HepG2 (cell line): ENCODE results near the gene PSMD1. TPM values are rescaled to one million over a fixed set of nuclear protein-coding genes. Genes with fewer than 3 reads are reported as not detected.
A peak's percentile ranks its signal among the peaks of the same experiment; 100 is the strongest.

ENCODE experiments used
- ATAC-seq: fragments of 200-7000 bp; cut with Tn5 transposase; 3 replicates; pipeline ENCODE4 v1.9.1; 2020; ENCODE audit warnings: mild to moderate bottlenecking, moderate library complexity
- BruUV-seq: library from RNA; stranded (reverse); fragments of 400-500 nt; replicated peaks from 2 replicates; lab custom pipeline; 2021; lab: Mats Ljungman, UMichigan
- CTCF ChIA-PET: fragments of 300-600 bp; formaldehyde crosslinking; extraction: SDS; loops from one replicate; lab custom pipeline; 2021; ENCODE audit warnings: low total read pairs, inconsistent platforms, low intra/inter-chr PET ratio; lab: Yijun Ruan, JAX
- POLR2A ChIA-PET: fragments of 350-600 bp; sonication (Branson Sonifier 250); formaldehyde crosslinking; loops from one replicate; lab custom pipeline; 2020; ENCODE audit warnings: antibody characterized with exemption, inconsistent platforms; lab: Yijun Ruan, JAX
- DNase-seq: peaks from one replicate; pipeline ENCODE4 v3.0.0-alpha.2; 2015; ENCODE audit warnings: low spot score
- FAIRE-seq: peaks from 3 replicates; lab custom pipeline; 2011; peaks lifted over from hg19 to GRCh38; lab: Jason Lieb, UNC
- H2AFZ ChIP-seq: one replicate; pipeline ENCODE4 v1.6.1; 2011; ENCODE audit warnings: low read length, inconsistent platforms
- H3K27ac ChIP-seq: fragments of 300-600 bp; 3 replicates; pipeline ENCODE4 v1.8.0; 2011; ENCODE audit warnings: mixed run types, mild to moderate bottlenecking, mixed read lengths, low read length, inconsistent platforms; ENCODE audit not compliant: insufficient read depth; ENCODE audit errors: extremely low read length
- H3K27me3 ChIP-seq, 2 experiments: fragments of 200-600 bp in 1 of 2; 2 replicates in 1 of 2; 3 replicates in 1 of 2; pipeline versions ENCODE4 v1.6.0 to v1.8.0; 2011; ENCODE audit warnings: low read length in 2 of 2, mild to moderate bottlenecking in 2 of 2, moderate library complexity in 2 of 2, inconsistent platforms in 1 of 2; ENCODE audit not compliant: insufficient read depth in 2 of 2, control insufficient read depth in 1 of 2
- H3K36me3 ChIP-seq, 2 experiments: fragments of 200-600 bp in 1 of 2; replicated peaks in 1 of 2; 2 replicates in 1 of 2; 3 replicates in 1 of 2; pipeline versions ENCODE4 v1.5.1 to v1.8.0; 2011; ENCODE audit warnings: low read length in 2 of 2, inconsistent platforms in 1 of 2; ENCODE audit not compliant: insufficient read depth in 2 of 2, control insufficient read depth in 1 of 2
- H3K4me1 ChIP-seq: 2 replicates; pipeline ENCODE4 v1.5.1; 2012; ENCODE audit warnings: low read length, inconsistent platforms; ENCODE audit not compliant: insufficient read depth
- H3K4me2 ChIP-seq: 2 replicates; pipeline ENCODE4 v1.6.0; 2011; ENCODE audit warnings: low read depth, low read length, inconsistent platforms
- H3K4me3 ChIP-seq, 3 experiments: fragments of 200-600 bp in 1 of 3; sonication (generic), shearing (Covaris generic) in 1 of 3; replicated peaks in 1 of 3; 2 replicates each; pipeline ENCODE4 v1.5.1; 2011 to 2016; ENCODE audit warnings: low read length in 3 of 3, inconsistent platforms in 2 of 3, low read depth in 2 of 3, mild to moderate bottlenecking in 2 of 3, control low read depth in 1 of 3, mixed read lengths in 1 of 3; ENCODE audit not compliant: insufficient read depth in 1 of 3
- H3K79me2 ChIP-seq: one replicate; pipeline ENCODE4 v1.6.1; 2011; ENCODE audit warnings: low read length, inconsistent platforms; ENCODE audit not compliant: insufficient read depth
- H3K9ac ChIP-seq: 2 replicates; pipeline ENCODE4 v1.6.0; 2011; ENCODE audit warnings: mild to moderate bottlenecking, low read depth, low read length, inconsistent platforms; ENCODE audit not compliant: insufficient read depth
- H3K9me3 ChIP-seq: 2 replicates; pipeline ENCODE4 v1.5.1; 2012; ENCODE audit warnings: mild to moderate bottlenecking, low read length
- H4K20me1 ChIP-seq: 2 replicates; pipeline ENCODE4 v1.6.0; 2011; ENCODE audit warnings: inconsistent platforms, mild to moderate bottlenecking, low read length, moderate library complexity; ENCODE audit not compliant: insufficient read depth
- HNRNPL ChIP-seq: fragments of 200-400 bp; formaldehyde crosslinking; IDR thresholded peaks from 2 replicates; pipeline ENCODE4 v1.6.1; 2017; ENCODE audit warnings: mild to moderate bottlenecking, low read depth, low read length
- SALL2 ChIP-seq: sonication (generic); formaldehyde crosslinking; IDR thresholded peaks from 2 replicates; pipeline ENCODE4 v1.8.1; 2023; ENCODE audit warnings: mild to moderate bottlenecking, missing genetic modification reagents, inconsistent platforms
- STAG1 ChIP-seq: sonication (generic); formaldehyde crosslinking; IDR thresholded peaks from 2 replicates; pipeline ENCODE4 v1.4.0; 2020; ENCODE audit warnings: missing genetic modification reagents
- ZIK1 ChIP-seq: sonication (generic); formaldehyde crosslinking; IDR thresholded peaks from 2 replicates; pipeline ENCODE4 v1.5.0; 2020; ENCODE audit warnings: mild to moderate bottlenecking, low read depth, missing genetic modification reagents, borderline replicate concordance
- ZNF496 ChIP-seq: sonication (generic); formaldehyde crosslinking; IDR thresholded peaks from 2 replicates; pipeline ENCODE4 v1.8.1; 2023; ENCODE audit warnings: mild to moderate bottlenecking, moderate library complexity, missing genetic modification reagents; ENCODE audit not compliant: insufficient replicate concordance
- ZNF782 ChIP-seq: sonication (generic); formaldehyde crosslinking; IDR thresholded peaks from 2 replicates; pipeline ENCODE4 v1.4.0; 2020; ENCODE audit warnings: missing genetic modification reagents, mild to moderate bottlenecking, borderline replicate concordance
- WGBS: methylation state at CpG from one replicate; pipeline ENCODE4 v1.1.6; 2017; ENCODE audit warnings: low lambda C conversion rate; 5-methylcytosine and 5-hydroxymethylcytosine counted together
- in situ Hi-C: cut with HindIII; loops from 2 replicates; pipeline ENCODE4 v1.10.0; 2017; ENCODE audit warnings: low pct_unique_long_range_greater_than_20kb; ENCODE audit not compliant: extremely low pct_ligation_motif_present
- intact Hi-C: fragments of 100-400 bp; cut with micrococcal nuclease; formaldehyde crosslinking; loops from one replicate; pipeline ENCODE4 v1.10.0; 2022; ENCODE audit not compliant: unreplicated experiment
- polyA plus RNA-seq, 8 experiments: library from polyadenylated mRNA; depleted of rRNA in 3 of 8; stranded (reverse) in 7 of 8; unstranded in 1 of 8; fragments of >200 nt; fragmentation: Illumina TruSeq in 4 of 8; extraction: Trizol in 4 of 8; gene quantifications; 2 replicates each; pipeline versions ENCODE4 v1.2.1 to v1.2.3, GENCODE V29; 2011 to 2016; ENCODE audit warnings: low read depth in 4 of 8, missing spikeins in 1 of 8, mixed read lengths in 1 of 8; ENCODE audit not compliant: insufficient read depth in 1 of 8
- total RNA-seq, 5 experiments: library from RNA; depleted of rRNA; stranded (reverse); fragments of >200 nt; fragmentation: Illumina TruSeq; extraction: Trizol; gene quantifications; 2 replicates each; pipeline ENCODE4 v1.2.3, GENCODE V29; 2016; ENCODE audit warnings: low read depth in 1 of 5
- TF ChIP-seq, protein P1 (sequence below): sonication (generic); formaldehyde crosslinking; IDR thresholded peaks from 2 replicates; pipeline ENCODE4 v1.5.0; 2020; ENCODE audit warnings: mild to moderate bottlenecking, missing genetic modification reagents, borderline replicate concordance
- TF ChIP-seq, protein P2 (sequence below): sonication (generic); formaldehyde crosslinking; IDR thresholded peaks from 2 replicates; pipeline ENCODE4 v1.5.0; 2020; ENCODE audit warnings: missing genetic modification reagents
- TF ChIP-seq, protein P3 (sequence below): sonication (generic); formaldehyde crosslinking; IDR thresholded peaks from 2 replicates; pipeline ENCODE4 v1.4.0; 2020; ENCODE audit warnings: mild to moderate bottlenecking, missing genetic modification reagents
- TF ChIP-seq, protein P4 (sequence below): sonication (generic); formaldehyde crosslinking; IDR thresholded peaks from 2 replicates; pipeline ENCODE4 v1.4.0; 2020; ENCODE audit warnings: missing genetic modification reagents
- TF ChIP-seq, protein P5 (sequence below): sonication (generic); formaldehyde crosslinking; IDR thresholded peaks from 2 replicates; pipeline ENCODE4 v1.9.0; 2022; ENCODE audit warnings: low read depth, missing genetic modification reagents

Gene PSMD1
- total and polyA plus RNA-seq, 2 of the 13 experiments (the other 11 are each of a cell fraction or from before 2014, with no cell fraction given): 136 to 191 TPM

DNA sequence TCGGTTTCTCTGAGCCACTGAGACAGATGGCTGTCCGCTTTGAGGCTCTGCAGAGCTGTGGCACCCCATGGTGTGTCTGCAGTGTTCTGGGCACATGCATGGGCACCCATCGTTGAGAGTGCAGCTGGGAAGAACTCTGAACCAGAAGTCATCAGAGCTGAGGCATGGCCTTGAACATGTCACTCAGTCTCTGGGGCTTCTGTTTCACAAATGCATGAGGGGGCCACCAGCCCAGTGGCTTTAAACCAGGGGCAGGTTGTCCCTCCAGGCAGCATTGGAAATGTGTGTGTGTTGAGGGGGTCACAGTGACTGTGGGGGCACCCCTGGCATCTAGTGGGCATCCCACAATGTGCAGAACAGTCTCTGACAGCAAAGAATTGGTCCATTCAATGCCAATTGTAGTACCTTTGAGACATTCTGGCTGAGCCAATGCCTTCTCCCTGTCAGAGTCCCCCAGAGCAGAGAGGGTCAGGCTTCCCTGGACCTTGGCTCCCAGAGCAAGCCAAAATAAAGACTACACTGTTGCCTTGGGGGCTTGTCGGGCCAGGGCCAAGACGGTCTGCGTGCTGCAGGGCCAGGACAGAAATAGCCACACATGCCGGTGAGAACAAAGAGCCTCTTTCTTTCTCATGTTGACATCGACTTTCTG lies 9.3 kb upstream of the PSMD1 start:
- H4K20me1 ChIP-seq: no peaks in the 10 kb centered on the region
- H2AFZ ChIP-seq: no peak overlapping the region
- in situ Hi-C loops: no loop called here
- no TSS peak for BruUV-seq
- POLR2A ChIA-PET: interaction anchor here (1.1 to 7.7 kb wide), 4 partner anchors 8 to 417 kb away, joined by 3 to 399 read pairs (median 5); partner anchors contain the start of genes C2orf72 and NCL
- H3K36me3 ChIP-seq: peaks cover 5 to 24% of the 10 kb centered on the region in 2 experiments
- peak overlapping the region in 1 of 3 experiments; percentile 30; a peak in 1 of 6 replicates for H3K4me3 ChIP-seq
- peak overlapping the region; percentile 97 for H3K27ac ChIP-seq
- peaks cover 72% of the 10 kb centered on the region for H3K4me1 ChIP-seq
- FAIRE-seq (no peak), ATAC-seq (peak; percentile 6), DNase-seq (peak; percentile 79)
- intact Hi-C loops: loop anchor here (10.0 kb wide), 1 partner anchor 657 kb away; the partner anchor contains the start of gene PTMA
- H3K4me2 ChIP-seq: peak overlapping the region; percentile 55
- no peaks in the 10 kb centered on the region for H3K9me3 ChIP-seq
- CTCF ChIA-PET: no interaction called here
- WGBS: 8% methylated on average over 6 of the region's 8 CpGs
- peak overlapping the region; percentile 58 for H3K9ac ChIP-seq
- H3K27me3 ChIP-seq: no peaks in the 10 kb centered on the region; a peak in 1 of 5 replicates
- no peaks in the 10 kb centered on the region for H3K79me2 ChIP-seq
- TF ChIP-seq, protein P1, sequence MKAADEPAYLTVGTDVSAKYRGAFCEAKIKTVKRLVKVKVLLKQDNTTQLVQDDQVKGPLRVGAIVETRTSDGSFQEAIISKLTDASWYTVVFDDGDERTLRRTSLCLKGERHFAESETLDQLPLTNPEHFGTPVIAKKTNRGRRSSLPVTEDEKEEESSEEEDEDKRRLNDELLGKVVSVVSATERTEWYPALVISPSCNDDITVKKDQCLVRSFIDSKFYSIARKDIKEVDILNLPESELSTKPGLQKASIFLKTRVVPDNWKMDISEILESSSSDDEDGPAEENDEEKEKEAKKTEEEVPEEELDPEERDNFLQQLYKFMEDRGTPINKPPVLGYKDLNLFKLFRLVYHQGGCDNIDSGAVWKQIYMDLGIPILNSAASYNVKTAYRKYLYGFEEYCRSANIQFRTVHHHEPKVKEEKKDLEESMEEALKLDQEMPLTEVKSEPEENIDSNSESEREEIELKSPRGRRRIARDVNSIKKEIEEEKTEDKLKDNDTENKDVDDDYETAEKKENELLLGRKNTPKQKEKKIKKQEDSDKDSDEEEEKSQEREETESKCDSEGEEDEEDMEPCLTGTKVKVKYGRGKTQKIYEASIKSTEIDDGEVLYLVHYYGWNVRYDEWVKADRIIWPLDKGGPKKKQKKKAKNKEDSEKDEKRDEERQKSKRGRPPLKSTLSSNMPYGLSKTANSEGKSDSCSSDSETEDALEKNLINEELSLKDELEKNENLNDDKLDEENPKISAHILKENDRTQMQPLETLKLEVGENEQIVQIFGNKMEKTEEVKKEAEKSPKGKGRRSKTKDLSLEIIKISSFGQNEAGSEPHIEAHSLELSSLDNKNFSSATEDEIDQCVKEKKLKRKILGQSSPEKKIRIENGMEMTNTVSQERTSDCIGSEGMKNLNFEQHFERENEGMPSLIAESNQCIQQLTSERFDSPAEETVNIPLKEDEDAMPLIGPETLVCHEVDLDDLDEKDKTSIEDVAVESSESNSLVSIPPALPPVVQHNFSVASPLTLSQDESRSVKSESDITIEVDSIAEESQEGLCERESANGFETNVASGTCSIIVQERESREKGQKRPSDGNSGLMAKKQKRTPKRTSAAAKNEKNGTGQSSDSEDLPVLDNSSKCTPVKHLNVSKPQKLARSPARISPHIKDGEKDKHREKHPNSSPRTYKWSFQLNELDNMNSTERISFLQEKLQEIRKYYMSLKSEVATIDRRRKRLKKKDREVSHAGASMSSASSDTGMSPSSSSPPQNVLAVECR (CRISPR knock-in tag): peak; percentile 68; the same call in 1 of the 2 replicates
- no peak for TF ChIP-seq ZNF782
- TF ChIP-seq, protein P2, sequence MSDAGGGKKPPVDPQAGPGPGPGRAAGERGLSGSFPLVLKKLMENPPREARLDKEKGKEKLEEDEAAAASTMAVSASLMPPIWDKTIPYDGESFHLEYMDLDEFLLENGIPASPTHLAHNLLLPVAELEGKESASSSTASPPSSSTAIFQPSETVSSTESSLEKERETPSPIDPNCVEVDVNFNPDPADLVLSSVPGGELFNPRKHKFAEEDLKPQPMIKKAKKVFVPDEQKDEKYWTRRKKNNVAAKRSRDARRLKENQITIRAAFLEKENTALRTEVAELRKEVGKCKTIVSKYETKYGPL: no peak
- TF ChIP-seq HNRNPL: peak; percentile 93
- TF ChIP-seq ZIK1: 0 out of 2 replicates have a peak, but pooled peaks have one; percentile 5
- TF ChIP-seq, protein P3, sequence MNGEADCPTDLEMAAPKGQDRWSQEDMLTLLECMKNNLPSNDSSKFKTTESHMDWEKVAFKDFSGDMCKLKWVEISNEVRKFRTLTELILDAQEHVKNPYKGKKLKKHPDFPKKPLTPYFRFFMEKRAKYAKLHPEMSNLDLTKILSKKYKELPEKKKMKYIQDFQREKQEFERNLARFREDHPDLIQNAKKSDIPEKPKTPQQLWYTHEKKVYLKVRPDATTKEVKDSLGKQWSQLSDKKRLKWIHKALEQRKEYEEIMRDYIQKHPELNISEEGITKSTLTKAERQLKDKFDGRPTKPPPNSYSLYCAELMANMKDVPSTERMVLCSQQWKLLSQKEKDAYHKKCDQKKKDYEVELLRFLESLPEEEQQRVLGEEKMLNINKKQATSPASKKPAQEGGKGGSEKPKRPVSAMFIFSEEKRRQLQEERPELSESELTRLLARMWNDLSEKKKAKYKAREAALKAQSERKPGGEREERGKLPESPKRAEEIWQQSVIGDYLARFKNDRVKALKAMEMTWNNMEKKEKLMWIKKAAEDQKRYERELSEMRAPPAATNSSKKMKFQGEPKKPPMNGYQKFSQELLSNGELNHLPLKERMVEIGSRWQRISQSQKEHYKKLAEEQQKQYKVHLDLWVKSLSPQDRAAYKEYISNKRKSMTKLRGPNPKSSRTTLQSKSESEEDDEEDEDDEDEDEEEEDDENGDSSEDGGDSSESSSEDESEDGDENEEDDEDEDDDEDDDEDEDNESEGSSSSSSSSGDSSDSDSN (CRISPR knock-in tag): peak; percentile 50
- TF ChIP-seq SALL2 (CRISPR knock-in tag): peak; percentile 75
- TF ChIP-seq, protein P4, sequence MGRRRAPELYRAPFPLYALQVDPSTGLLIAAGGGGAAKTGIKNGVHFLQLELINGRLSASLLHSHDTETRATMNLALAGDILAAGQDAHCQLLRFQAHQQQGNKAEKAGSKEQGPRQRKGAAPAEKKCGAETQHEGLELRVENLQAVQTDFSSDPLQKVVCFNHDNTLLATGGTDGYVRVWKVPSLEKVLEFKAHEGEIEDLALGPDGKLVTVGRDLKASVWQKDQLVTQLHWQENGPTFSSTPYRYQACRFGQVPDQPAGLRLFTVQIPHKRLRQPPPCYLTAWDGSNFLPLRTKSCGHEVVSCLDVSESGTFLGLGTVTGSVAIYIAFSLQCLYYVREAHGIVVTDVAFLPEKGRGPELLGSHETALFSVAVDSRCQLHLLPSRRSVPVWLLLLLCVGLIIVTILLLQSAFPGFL (CRISPR knock-in tag): no peak
- TF ChIP-seq STAG1 (CRISPR knock-in tag): 0 out of 2 replicates have a peak, but pooled peaks have one; percentile 2
- TF ChIP-seq, protein P5, sequence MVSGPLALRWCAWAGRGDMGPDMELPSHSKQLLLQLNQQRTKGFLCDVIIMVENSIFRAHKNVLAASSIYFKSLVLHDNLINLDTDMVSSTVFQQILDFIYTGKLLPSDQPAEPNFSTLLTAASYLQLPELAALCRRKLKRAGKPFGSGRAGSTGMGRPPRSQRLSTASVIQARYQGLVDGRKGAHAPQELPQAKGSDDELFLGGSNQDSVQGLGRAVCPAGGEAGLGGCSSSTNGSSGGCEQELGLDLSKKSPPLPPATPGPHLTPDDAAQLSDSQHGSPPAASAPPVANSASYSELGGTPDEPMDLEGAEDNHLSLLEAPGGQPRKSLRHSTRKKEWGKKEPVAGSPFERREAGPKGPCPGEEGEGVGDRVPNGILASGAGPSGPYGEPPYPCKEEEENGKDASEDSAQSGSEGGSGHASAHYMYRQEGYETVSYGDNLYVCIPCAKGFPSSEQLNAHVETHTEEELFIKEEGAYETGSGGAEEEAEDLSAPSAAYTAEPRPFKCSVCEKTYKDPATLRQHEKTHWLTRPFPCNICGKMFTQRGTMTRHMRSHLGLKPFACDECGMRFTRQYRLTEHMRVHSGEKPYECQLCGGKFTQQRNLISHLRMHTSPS (CRISPR knock-in tag): peak; percentile 79
- TF ChIP-seq ZNF496 (CRISPR knock-in tag): no peak
